Measurements from ENCODE around the gene POLR2E. TPM values are rescaled to one million over a fixed set of nuclear protein-coding genes. Genes with fewer than 3 reads are reported as not detected.

POLR2E gene
- total and polyA plus RNA-seq, 2 of the 8 experiments (the other 6 are each of a cell fraction or from before 2014, with no cell fraction given), result 281 to 381 TPM

GRCh38 chr19:1085053-1085658 lies 10.0 kb downstream of the POLR2E start:
- Histone ChIP-seq H3K36me3 (ENCODE audit: control insufficient read depth in 2 of 4, insufficient read depth in 4 of 4, low read length in 3 of 4) (peaks cover 0 to 62% (median 19%) of the 10 kb centered on the region in 4 experiments; a peak in 5 of 8 replicates), H3K79me1 (ENCODE audit: low read depth, low read length) (no peaks in the 10 kb centered on the region; the same call in none of the 2 replicates), H3K23me2 (ENCODE audit: low read depth, low read length) (no peaks in the 10 kb centered on the region), H2AFZ (ENCODE audit: low read length) (no peak overlapping the region), H2BK20ac (ENCODE audit: low read length) (no peak overlapping the region), H4K91ac (replicated peaks; ENCODE audit: insufficient read length, low read length) (no peak overlapping the region), H3K23ac (ENCODE audit: insufficient read length) (no peak overlapping the region), H2BK5ac (ENCODE audit: low read depth, low read length) (no peak overlapping the region), H3K27ac (ENCODE audit: low read depth, low read length) (no peak overlapping the region), H3K9me3 (ENCODE audit: insufficient read depth in 2 of 2, low read depth in 1 of 2, low read length in 1 of 2) (no peaks in the 10 kb centered on the region), H3K4me2 (ENCODE audit: insufficient read depth in 1 of 2, low read depth in 2 of 2, low read length in 2 of 2) (no peak overlapping the region), H2BK120ac (replicated peaks; ENCODE audit: low read depth, low read length) (no peak overlapping the region), H4K8ac (ENCODE audit: extremely low read depth, insufficient read depth, low read length) (no peak overlapping the region; the same call in 1 of the 2 replicates), H3K4me3 (ENCODE audit: extremely low read depth in 1 of 4, insufficient read depth in 2 of 4, low read depth in 3 of 4, low read length in 4 of 4) (no peak overlapping the region), H3K79me2 (ENCODE audit: control insufficient read depth in 1 of 2, insufficient read depth in 2 of 2, low read length in 2 of 2) (no peaks in the 10 kb centered on the region), H3K4me1 (replicated peaks in 1 of 4; ENCODE audit: control insufficient read depth in 3 of 4, insufficient read depth in 4 of 4, low read length in 3 of 4) (peaks cover 0 to 7% (median 0%) of the 10 kb centered on the region in 4 experiments; a peak in 4 of 7 replicates), H3K18ac (ENCODE audit: extremely low read depth, low read length) (no peak overlapping the region), H3K9ac (replicated peaks in 1 of 4; ENCODE audit: extremely low read depth in 1 of 4, low read depth in 3 of 4, low read length in 3 of 4) (no peak overlapping the region), H4K5ac (ENCODE audit: insufficient read length, low read depth, low read length) (no peak overlapping the region), H4K20me1 (replicated peaks in 1 of 2; ENCODE audit: control insufficient read depth in 1 of 2, insufficient read depth in 2 of 2, low read length in 2 of 2) (peaks cover 2 to 21% of the 10 kb centered on the region in 2 experiments), H2BK12ac (ENCODE audit: low read depth, low read length) (no peak overlapping the region), H2AK5ac (ENCODE audit: low read depth, low read length) (no peak overlapping the region), H2BK15ac (ENCODE audit: low read length) (no peak overlapping the region), H3K27me3 (replicated peaks in 1 of 4; ENCODE audit: control insufficient read depth in 3 of 4, extremely low read depth in 1 of 4, insufficient read depth in 3 of 4, low read length in 3 of 4) (no peaks in the 10 kb centered on the region), H3K4ac (replicated peaks; ENCODE audit: insufficient read length, low read depth, low read length) (no peak overlapping the region), H3K56ac (replicated peaks; ENCODE audit: insufficient read length, low read depth, low read length) (no peak overlapping the region), H3K14ac (ENCODE audit: insufficient read length) (no peak overlapping the region)
- CTCF ChIA-PET (ENCODE audit: partially characterized antibody), result interaction anchor here (0.7 to 2.8 kb wide), 10 partner anchors 9 to 140 kb away, joined by 3 to 7 read pairs (median 4); no protein-coding TSS in a partner anchor
- FAIRE-seq (no peak), DNase-seq (ENCODE audit: low read depth in 1 of 2, low spot score in 2 of 2) (no peak)
- TF ChIP-seq ATF2 (IDR thresholded peaks at IDR 0.05; ENCODE audit: low read length) (no peak), CEBPB (IDR thresholded peaks at IDR 0.05; ENCODE audit: low read depth, low read length) (no peak), RBBP5 (IDR thresholded peaks at IDR 0.05; ENCODE audit: borderline replicate concordance, low read depth, low read length) (no peak), ATF3 (IDR thresholded peaks at IDR 0.05; ENCODE audit: insufficient read depth, low read depth, low read length) (no peak), TAF1 (IDR thresholded peaks at IDR 0.05; ENCODE audit: low read depth, low read length) (no peak), RXRA (IDR thresholded peaks at IDR 0.05; ENCODE audit: insufficient read depth, low read depth, low read length) (no peak), POLR2AphosphoS5 (IDR thresholded peaks at IDR 0.05; ENCODE audit: low read depth, low read length) (peak; percentile 15; the same call in 1 of the 2 replicates)
- WGBS, 2 experiments (ENCODE audit: extremely low coverage in 1 of 2, insufficient coverage in 1 of 2, insufficient read length in 1 of 2, insufficient replicate concordance in 2 of 2, low coverage in 1 of 2, low lambda C conversion rate in 2 of 2, missing lambda C conversion rate in 1 of 2), result 90% methylated on average over 8 of the region's 8 CpGs; no CpG with 5 or more reads in 1 of the 2 experiments
- POLR2A ChIA-PET (ENCODE audit: partially characterized antibody), result interaction anchor here (0.6 to 10.3 kb wide), 30 partner anchors 9 to 312 kb away, joined by 3 to 116 read pairs (median 4); partner anchors contain the start of genes ABCA7, ARHGAP45, ATP5F1D and GPX4
